Measurements from ENCODE around the gene CDH12.

CDH12 gene

DNA sequence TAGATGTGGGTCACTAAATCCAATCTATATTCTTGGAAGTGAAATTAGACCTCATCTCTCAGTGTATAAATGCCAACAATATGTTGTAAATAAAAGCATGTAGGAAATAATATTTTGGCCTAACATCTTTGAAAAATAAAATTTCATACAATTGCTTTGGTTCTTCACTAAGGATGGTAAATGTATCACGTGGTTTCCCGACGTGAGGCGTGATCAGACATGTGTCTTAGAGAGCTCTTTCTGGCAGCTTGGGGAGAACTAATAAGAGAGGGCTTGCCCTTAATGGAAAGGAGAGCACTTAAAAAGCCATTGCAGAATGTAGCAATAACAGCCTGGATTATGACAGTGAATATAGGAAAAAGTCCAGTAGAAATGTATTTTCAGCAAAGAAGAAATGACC lies 602.6 kb downstream of the CDH12 start:
- FAIRE-seq (no peak), DNase-seq (ENCODE audit: insufficient read length, low spot score) (no peak)
- TF ChIP-seq, protein P1, sequence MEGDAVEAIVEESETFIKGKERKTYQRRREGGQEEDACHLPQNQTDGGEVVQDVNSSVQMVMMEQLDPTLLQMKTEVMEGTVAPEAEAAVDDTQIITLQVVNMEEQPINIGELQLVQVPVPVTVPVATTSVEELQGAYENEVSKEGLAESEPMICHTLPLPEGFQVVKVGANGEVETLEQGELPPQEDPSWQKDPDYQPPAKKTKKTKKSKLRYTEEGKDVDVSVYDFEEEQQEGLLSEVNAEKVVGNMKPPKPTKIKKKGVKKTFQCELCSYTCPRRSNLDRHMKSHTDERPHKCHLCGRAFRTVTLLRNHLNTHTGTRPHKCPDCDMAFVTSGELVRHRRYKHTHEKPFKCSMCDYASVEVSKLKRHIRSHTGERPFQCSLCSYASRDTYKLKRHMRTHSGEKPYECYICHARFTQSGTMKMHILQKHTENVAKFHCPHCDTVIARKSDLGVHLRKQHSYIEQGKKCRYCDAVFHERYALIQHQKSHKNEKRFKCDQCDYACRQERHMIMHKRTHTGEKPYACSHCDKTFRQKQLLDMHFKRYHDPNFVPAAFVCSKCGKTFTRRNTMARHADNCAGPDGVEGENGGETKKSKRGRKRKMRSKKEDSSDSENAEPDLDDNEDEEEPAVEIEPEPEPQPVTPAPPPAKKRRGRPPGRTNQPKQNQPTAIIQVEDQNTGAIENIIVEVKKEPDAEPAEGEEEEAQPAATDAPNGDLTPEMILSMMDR (IDR thresholded peaks at IDR 0.05; ENCODE audit: insufficient read depth, missing control alignments) = no peak

DNA sequence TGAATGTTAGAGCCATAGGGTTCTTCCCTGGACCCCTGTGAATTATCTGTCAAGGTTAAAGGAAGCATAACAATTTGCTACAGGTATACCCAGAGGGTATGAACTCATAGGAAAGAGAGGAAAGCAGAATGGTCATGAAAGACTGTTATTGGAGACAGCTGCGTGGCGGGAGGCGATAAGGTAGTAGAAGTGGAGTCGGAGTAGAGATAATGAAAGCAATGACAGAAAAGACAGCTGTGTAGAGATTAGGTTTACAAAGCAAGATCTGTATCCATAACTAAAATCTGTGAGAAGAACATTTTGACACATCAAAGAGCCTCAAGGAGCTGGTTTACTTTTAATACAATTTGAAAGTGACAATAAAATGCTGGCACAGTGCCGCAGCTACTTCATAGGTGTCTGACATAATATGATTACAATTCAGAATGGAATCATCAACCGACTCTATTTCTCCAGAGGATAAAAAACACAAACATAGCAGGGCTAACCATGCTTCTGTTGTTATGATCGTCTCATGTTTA lies 603.9 kb downstream of the CDH12 start:
- FAIRE-seq = peak; percentile 16
- TF ChIP-seq, protein P1 (IDR thresholded peaks at IDR 0.05; ENCODE audit: insufficient read depth, missing control alignments) = no peak
- DNase-seq (ENCODE audit: insufficient read length, low spot score) = no peak

DNA sequence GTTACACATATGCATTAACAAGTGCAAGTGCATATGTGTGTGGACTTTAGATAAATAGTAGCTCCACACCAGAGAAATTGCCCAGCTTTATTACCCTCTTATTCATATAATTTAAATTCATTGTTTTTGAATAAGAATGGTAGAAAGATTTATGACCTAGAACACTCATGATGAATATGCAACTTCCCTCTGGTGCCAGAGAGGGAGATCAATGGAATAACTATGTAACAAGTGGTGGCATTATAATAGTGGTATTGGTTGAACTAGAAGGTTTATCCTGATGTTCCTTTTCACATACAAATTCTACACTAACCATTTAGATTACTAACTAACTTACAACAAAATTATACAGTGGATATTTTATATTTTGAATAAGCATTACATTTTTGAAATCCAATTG lies 607.4 kb downstream of the CDH12 start:
- FAIRE-seq = no peak
- DNase-seq (ENCODE audit: insufficient read length, low spot score) = no peak

DNA sequence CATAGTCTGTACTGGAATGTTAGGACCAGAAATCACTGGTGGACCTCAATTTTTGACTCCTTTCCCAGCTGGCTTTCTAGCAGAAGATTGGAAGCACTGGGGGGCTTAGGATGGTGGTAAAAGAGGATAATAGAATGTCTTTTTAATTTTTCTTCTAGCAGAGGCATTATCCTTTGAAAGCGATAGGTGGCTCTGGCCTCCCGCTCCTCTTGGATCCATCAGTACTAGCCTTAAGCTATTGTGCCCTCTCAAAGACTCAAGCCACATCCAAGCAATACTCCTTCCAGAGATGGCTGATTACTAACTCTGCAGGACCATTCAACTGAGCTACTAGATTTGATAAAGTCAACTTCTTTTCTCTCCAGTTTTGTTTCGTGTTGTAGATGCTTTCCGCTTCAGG lies 610.6 kb downstream of the CDH12 start:
- DNase-seq (ENCODE audit: insufficient read length, low spot score) (no peak), FAIRE-seq (no peak)
- TF ChIP-seq, protein P1 (IDR thresholded peaks at IDR 0.05; ENCODE audit: insufficient read depth, missing control alignments) = no peak

More for the DNA sequence above, 607.4 kb downstream of the CDH12 start:
- TF ChIP-seq, protein P1 (IDR thresholded peaks at IDR 0.05; ENCODE audit: insufficient read depth, missing control alignments) = no peak

DNA sequence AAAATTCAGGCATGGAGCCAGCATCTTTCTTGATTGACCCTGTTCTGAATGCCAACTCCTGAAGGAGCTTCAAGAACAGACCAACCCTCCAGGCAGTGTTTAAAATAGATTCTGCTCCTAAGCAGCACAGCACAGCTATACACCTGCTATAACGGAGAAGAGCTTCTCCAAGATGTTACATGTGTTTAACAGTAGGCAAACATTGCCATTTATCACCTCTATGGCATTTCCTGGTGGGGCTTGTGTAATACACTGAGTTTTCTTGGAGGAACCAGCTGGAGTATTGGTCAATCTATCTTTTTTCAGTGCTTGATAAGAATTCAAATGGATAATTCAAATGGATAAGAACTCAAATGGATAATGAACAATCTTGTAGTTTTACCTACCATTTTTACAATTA lies 615.1 kb downstream of the CDH12 start:
- DNase-seq (ENCODE audit: insufficient read length, low spot score) (no peak), FAIRE-seq (no peak)
- TF ChIP-seq, protein P1 (IDR thresholded peaks at IDR 0.05; ENCODE audit: insufficient read depth, missing control alignments) = no peak

DNA sequence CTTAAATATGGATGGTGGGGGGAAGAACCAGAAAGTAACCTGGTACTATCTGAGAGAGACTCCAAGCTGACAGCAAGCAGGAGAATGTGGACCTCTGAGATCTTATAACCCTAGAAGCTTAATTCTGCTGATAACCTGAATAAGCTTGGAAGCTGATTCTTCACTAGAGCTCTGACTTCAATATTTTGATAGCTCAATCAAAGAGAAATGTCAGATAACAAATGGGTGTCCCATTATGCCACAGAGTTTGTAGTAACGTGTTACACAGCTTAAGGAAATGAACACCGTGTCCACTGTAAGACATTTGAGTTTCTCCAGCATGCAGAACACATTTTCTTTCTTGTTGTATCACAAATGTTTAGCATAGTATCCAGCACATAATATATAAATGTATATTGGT lies 626.7 kb downstream of the CDH12 start:
- DNase-seq (ENCODE audit: insufficient read length, low spot score) = no peak
- FAIRE-seq = no peak
- TF ChIP-seq, protein P1 (IDR thresholded peaks at IDR 0.05; ENCODE audit: insufficient read depth, missing control alignments) = no peak

DNA sequence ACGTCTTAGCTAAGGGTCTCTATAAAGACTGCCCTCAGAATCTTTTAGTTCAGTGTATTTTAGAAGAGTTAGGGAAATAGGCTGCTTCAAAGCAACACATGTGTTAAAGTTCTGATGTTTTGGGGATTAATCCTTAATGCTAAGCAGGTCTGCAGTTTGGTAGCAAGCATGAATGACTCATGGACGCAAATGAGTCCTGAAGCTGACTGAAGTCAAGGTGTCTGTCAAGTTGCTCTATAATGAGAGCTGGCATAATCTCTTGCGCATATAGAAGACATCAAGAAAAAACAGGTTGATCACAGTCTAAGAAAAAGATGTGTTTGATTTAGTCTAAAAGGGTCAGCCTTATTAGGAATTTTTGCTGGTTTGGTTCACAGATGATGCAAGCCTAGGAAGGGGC lies 630.1 kb downstream of the CDH12 start:
- TF ChIP-seq, protein P1 (IDR thresholded peaks at IDR 0.05; ENCODE audit: insufficient read depth, missing control alignments) = no peak
- FAIRE-seq (no peak), DNase-seq (ENCODE audit: insufficient read length, low spot score) (no peak)

Data from D721Med (cell line).